Islet precursor cell (in vitro differentiated cells): ENCODE results near the gene IL17RD.

Source experiments
- DNase-seq: peaks from one replicate; pipeline ENCODE4 v3.0.0-alpha.2; 2018

Gene IL17RD

GRCh38 chr3:57164657-57165573 is at the start of gene IL17RD:
IL17RD (minus strand) TSS chr3:57165353; CDS start chr3:57165286, 67 bp downstream.
- DNase-seq: peak; percentile 88

- DNase-seq: no peak
These were observed 41.3 kb upstream of the IL17RD start for GRCh38 chr3:57206423-57206822.

- DNase-seq: peak; percentile 61
These were observed 34.7 kb upstream of the IL17RD start, which contains the start of gene HESX1 for GRCh38 chr3:57199895-57200297. HESX1 (minus strand) TSS chr3:57199978; CDS start chr3:57199918, 60 bp downstream.

GRCh38 chr3:57194641-57195040 is 29.5 kb upstream of the IL17RD start:
- no peak for DNase-seq

- DNase-seq: no peak
These were observed 26.9 kb upstream of the IL17RD start for GRCh38 chr3:57192028-57192427.

- no peak for DNase-seq
These were observed 19.4 kb upstream of the IL17RD start for GRCh38 chr3:57184526-57184925.

GRCh38 chr3:57179580-57180410 is 14.6 kb upstream of the IL17RD start:
- DNase-seq: no peak

- no peak for DNase-seq
These were observed 10.9 kb upstream of the IL17RD start for GRCh38 chr3:57176045-57176444.

GRCh38 chr3:57173687-57174086 is 8.5 kb upstream of the IL17RD start:
- DNase-seq: no peak

- DNase-seq: no peak
These were observed 5.8 kb upstream of the IL17RD start for GRCh38 chr3:57170946-57171345.

GRCh38 chr3:57169872-57170623 is 4.9 kb upstream of the IL17RD start:
- DNase-seq: peak; percentile 90

- DNase-seq: no peak
These were observed 4.0 kb upstream of the IL17RD start for GRCh38 chr3:57169108-57169507.

GRCh38 chr3:57168151-57168550 is 3.0 kb upstream of the IL17RD start:
- no peak for DNase-seq

- peak; percentile 59 for DNase-seq
These were observed 1.5 kb upstream of the IL17RD start for GRCh38 chr3:57166660-57167059.

GRCh38 chr3:57165641-57166040 is 488 bp upstream of the IL17RD start:
- no peak for DNase-seq

GRCh38 chr3:57164217-57164656 is 916 bp downstream of the IL17RD start:
- DNase-seq: peak; percentile 59

- DNase-seq: peak; percentile 68
These were observed 1.4 kb downstream of the IL17RD start for GRCh38 chr3:57163751-57164150.

GRCh38 chr3:57161915-57162314 is 3.2 kb downstream of the IL17RD start:
- peak; percentile 88 for DNase-seq

GRCh38 chr3:57160765-57161538 is 4.2 kb downstream of the IL17RD start:
- DNase-seq: peak; percentile 68

GRCh38 chr3:57160076-57160764 is 4.9 kb downstream of the IL17RD start:
- DNase-seq: peak; percentile 78
